Body of pancreas (tissue), 4 donors: ENCODE data around the gene HOXC12. TPM values are rescaled to one million over a fixed set of nuclear protein-coding genes. Genes with fewer than 3 reads are reported as not detected.

Experiments
- ATAC-seq: fragments of 150-250 bp; one replicate; pipeline ENCODE4 v1.9.1; 2016
- DNase-seq, 4 donors: peaks; one replicate each; pipeline ENCODE4 v3.0.0-alpha.2; 2019
- H3K27ac ChIP-seq, 4 donors: fragments of 200-600 bp; sonication (generic); 1 replicate in 3 of 4; 2 replicates in 1 of 4; pipeline versions ENCODE4 v1.5.1 to v1.6.1; 2016 to 2019; ENCODE audit warnings: mild to moderate bottlenecking in 1 of 4, mixed read lengths in 1 of 4, moderate library complexity in 1 of 4
- H3K27me3 ChIP-seq, 2 donors: fragments of 200-600 bp; sonication (generic); one replicate each; pipeline ENCODE4 v1.6.0; 2016; ENCODE audit warnings: mild to moderate bottlenecking in 1 of 2
- H3K36me3 ChIP-seq, 2 donors: fragments of 200-600 bp; sonication (generic); replicated peaks in 1 of 2; 2 replicates each; pipeline ENCODE4 v1.5.1; 2016; ENCODE audit warnings: low read depth in 2 of 2; ENCODE audit not compliant: insufficient read depth in 1 of 2
- H3K4me1 ChIP-seq: fragments of 200-600 bp; sonication (generic); one replicate; pipeline ENCODE4 v1.6.0; 2016
- H3K4me3 ChIP-seq, 2 donors: fragments of 200-600 bp; sonication (generic); 1 replicate in 1 of 2; 2 replicates in 1 of 2; pipeline ENCODE4 v1.5.1; 2016 to 2019
- H3K9me3 ChIP-seq, 3 donors: fragments of 200-600 bp; sonication (generic); 1 replicate in 2 of 3; 2 replicates in 1 of 3; pipeline ENCODE4 v1.5.1; 2016
- POLR2A ChIP-seq, 3 donors: fragments of 450-650 bp; IDR thresholded peaks; one replicate each; pipeline ENCODE4 v1.6.1; 2016; ENCODE audit warnings: antibody characterized with exemption in 3 of 3, mild to moderate bottlenecking in 2 of 3
- WGBS, 2 donors: methylation state at CpG; one replicate each; pipeline ENCODE4 v1.1.5; 2017; 5-methylcytosine and 5-hydroxymethylcytosine counted together
- intact Hi-C: fragments of 100-400 bp; cut with DNase I; formaldehyde crosslinking; loops from one replicate; pipeline ENCODE4 v1.15.1; 2023
- total RNA-seq, 2 donors: library from RNA; depleted of rRNA; stranded (reverse); fragments of >200 nt; gene quantifications; one replicate each; pipeline ENCODE4 v1.1.0, GENCODE V29; 2016
- TF ChIP-seq, protein P1 (sequence below), 7 experiments: fragments of 450-650 bp in 4 of 7; fragments of 200-600 bp in 3 of 7; sonication (generic) in 3 of 7; IDR thresholded peaks; one replicate each; pipeline ENCODE4 v1.5.1; 2016 to 2019; ENCODE audit warnings: antibody characterized with exemption in 7 of 7

HOXC12 gene
- total RNA-seq, 2 donors from 2014 or later, result not detected

DNA sequence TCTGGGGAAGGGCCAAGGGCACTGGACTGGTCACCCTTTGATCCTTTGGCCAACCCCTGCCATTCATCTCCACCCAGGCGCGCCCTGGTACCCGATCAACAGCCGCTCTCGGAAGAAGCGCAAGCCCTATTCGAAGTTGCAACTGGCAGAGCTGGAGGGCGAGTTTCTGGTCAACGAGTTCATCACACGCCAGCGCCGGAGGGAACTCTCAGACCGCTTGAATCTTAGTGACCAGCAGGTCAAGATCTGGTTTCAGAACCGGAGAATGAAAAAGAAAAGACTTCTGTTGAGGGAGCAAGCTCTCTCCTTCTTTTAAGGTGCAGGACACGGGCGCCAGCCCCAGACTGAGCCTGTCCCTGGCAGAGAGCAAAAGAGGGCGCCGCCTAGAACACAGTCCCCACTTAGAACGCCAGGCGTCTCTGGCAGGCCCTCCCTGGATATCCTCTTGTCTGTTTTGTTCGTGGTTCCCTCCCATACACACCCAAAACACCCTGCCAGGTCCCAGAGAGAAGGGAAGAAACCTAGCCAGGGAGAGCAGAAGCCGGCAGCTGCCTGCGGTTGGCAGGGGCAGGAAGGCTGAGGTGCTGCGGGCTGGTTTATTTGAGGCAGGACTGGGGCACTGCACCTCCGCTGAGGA, 1.7 kb downstream of the HOXC12 start:
- Histone ChIP-seq H3K4me1 (peaks cover 29% of the 10 kb centered on the region), H3K9me3 (no peaks in the 10 kb centered on the region), H3K4me3 (no peak overlapping the region), H3K36me3 (no peaks in the 10 kb centered on the region), H3K27ac (no peak overlapping the region), H3K27me3 (peaks cover 3 to 83% of the 10 kb centered on the region in 2 donors)
- intact Hi-C loops, result no loop called here
- 5 to 6% methylated on average over 20 to 25 of the region's 25 CpGs for WGBS, 2 donors
- DNase-seq, result no peak
- ATAC-seq, result no peak
- TF ChIP-seq POLR2A (IDR thresholded peaks at IDR 0.05), result no peak
- TF ChIP-seq, protein P1, sequence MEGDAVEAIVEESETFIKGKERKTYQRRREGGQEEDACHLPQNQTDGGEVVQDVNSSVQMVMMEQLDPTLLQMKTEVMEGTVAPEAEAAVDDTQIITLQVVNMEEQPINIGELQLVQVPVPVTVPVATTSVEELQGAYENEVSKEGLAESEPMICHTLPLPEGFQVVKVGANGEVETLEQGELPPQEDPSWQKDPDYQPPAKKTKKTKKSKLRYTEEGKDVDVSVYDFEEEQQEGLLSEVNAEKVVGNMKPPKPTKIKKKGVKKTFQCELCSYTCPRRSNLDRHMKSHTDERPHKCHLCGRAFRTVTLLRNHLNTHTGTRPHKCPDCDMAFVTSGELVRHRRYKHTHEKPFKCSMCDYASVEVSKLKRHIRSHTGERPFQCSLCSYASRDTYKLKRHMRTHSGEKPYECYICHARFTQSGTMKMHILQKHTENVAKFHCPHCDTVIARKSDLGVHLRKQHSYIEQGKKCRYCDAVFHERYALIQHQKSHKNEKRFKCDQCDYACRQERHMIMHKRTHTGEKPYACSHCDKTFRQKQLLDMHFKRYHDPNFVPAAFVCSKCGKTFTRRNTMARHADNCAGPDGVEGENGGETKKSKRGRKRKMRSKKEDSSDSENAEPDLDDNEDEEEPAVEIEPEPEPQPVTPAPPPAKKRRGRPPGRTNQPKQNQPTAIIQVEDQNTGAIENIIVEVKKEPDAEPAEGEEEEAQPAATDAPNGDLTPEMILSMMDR (IDR thresholded peaks at IDR 0.05), result no peak

DNA sequence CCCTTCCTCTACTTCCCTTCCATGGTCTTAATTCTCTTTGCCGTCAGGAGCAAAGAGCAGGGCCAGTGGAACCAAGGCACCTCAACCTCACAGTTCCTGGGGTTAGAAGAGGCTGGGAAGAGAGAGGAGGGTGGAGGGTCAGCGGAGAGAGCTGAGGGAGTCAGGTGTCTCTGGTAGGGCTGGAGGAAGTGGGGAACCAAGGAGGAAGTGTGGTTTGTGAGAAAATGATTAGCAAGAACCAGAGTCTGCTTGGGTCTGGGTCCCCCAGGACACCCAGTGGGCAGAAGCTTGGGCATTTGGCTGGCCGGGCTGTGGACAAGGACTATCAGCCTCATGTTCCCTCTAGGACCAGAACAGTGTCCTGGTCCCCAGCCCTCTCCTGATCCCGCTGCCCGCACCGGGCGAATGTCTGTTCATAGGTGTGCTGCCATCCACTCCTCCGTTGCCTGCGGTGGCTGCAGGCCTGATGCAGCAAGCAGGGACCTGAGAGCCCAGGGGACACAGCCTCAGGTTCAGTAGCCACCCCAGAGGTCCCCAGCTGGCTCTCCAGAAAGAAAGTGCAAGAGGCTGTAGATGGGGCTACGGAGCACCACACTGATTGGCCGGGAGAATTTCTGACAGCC, 2.3 kb downstream of the HOXC12 start:
- DNase-seq (no peak), ATAC-seq (no peak)
- peaks cover 0 to 82% of the 10 kb centered on the region in 2 donors for H3K27me3 ChIP-seq
- intact Hi-C loops, result no loop called here
- peaks cover 29% of the 10 kb centered on the region for H3K4me1 ChIP-seq
- TF ChIP-seq POLR2A (IDR thresholded peaks at IDR 0.05), result no peak
- TF ChIP-seq, protein P1 (IDR thresholded peaks at IDR 0.05), result no peak
- H3K27ac ChIP-seq, result no peak overlapping the region
- H3K9me3 ChIP-seq, result no peaks in the 10 kb centered on the region
- 12 to 19% methylated on average over 8 to 11 of the region's 11 CpGs for WGBS, 2 donors
- H3K4me3 ChIP-seq, result no peak overlapping the region
- no peaks in the 10 kb centered on the region for H3K36me3 ChIP-seq

- peaks cover 25% of the 10 kb centered on the region for H3K4me1 ChIP-seq
- ATAC-seq (no peak), DNase-seq (no peak)
- H3K36me3 ChIP-seq, result no peaks in the 10 kb centered on the region
- WGBS, 2 donors, result 14 to 25% methylated on average over 3 of the region's 3 CpGs
- H3K9me3 ChIP-seq, result no peaks in the 10 kb centered on the region
- intact Hi-C loops, result no loop called here
- H3K27ac ChIP-seq, result no peak overlapping the region
- H3K27me3 ChIP-seq, result peaks cover 0 to 81% of the 10 kb centered on the region in 2 donors
- H3K4me3 ChIP-seq, result no peak overlapping the region
- TF ChIP-seq, protein P1 (IDR thresholded peaks at IDR 0.05), result no peak
- no peak for TF ChIP-seq POLR2A (IDR thresholded peaks at IDR 0.05)
These were observed 3.4 kb downstream of the HOXC12 start for GRCh38 chr12:53958128-53958527.

DNA sequence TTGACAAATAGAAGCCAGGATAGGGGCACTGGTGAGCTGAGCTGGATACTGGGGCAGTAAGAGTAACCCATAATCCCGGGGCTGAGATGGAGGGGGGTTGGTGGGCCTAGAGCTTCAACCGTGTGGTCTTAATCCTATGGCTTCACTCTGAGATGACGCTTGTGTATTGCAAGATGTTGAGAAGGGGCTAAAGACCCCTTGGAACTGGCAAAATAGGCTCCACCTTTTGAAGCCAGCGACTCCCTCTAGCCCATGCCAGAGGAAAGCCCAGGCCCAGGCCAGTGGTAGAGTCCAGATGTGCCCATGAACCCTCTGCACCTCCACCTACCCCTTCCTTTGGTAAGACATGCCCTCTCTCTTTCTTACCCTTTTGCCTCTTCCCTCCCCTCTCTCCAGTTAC, 4.6 kb downstream of the HOXC12 start:
- intact Hi-C loops, result no loop called here

More for the DNA sequence above, 4.6 kb downstream of the HOXC12 start:
- H3K9me3 ChIP-seq, result no peaks in the 10 kb centered on the region
- H3K36me3 ChIP-seq, result no peaks in the 10 kb centered on the region
- no peak for TF ChIP-seq POLR2A (IDR thresholded peaks at IDR 0.05)
- TF ChIP-seq, protein P1 (IDR thresholded peaks at IDR 0.05), result no peak
- H3K27ac ChIP-seq, result no peak overlapping the region
- no peak overlapping the region for H3K4me3 ChIP-seq
- H3K4me1 ChIP-seq, result peaks cover 24% of the 10 kb centered on the region
- no peak for DNase-seq
- no peak for ATAC-seq
- 8 to 12% methylated on average over 4 of the region's 4 CpGs for WGBS, 2 donors
- H3K27me3 ChIP-seq, result peaks cover 0 to 79% of the 10 kb centered on the region in 2 donors
